ENCODE results near the gene SLC22A14.
A peak's percentile ranks its signal among the peaks of the same experiment; 100 is the strongest.
"Not testable (repeated sequence)": the region's sequence is repeated elsewhere in the genome, so short reads cannot be mapped to it uniquely, and the experiment has no call there.

Gene SLC22A14

GRCh38 chr3:38281895-38282686 lies at the start of gene SLC22A14:
SLC22A14 (plus strand) TSS chr3:38282294; CDS start chr3:38306027, 23,733 bp downstream.
- Mint-ChIP-seq H3K27ac (no peak within 1 kb of the TSS), H3K9me3 (no peaks in the 10 kb centered on the region), H3K4me3 (no peak within 1 kb of the TSS)

GRCh38 chr3:38232701-38233100 lies 49.4 kb upstream of the SLC22A14 start:
- Mint-ChIP-seq H3K27ac (no peak overlapping the region), H3K27me3 (ENCODE audit: low read depth) (no peaks in the 10 kb centered on the region), H3K9me3 (peaks cover 3% of the 10 kb centered on the region), H3K36me3 (ENCODE audit: low read depth) (peaks cover 66% of the 10 kb centered on the region), H3K4me1 (ENCODE audit: low read depth) (peaks cover 3% of the 10 kb centered on the region), H3K4me3 (no peak overlapping the region)
- no peak for DNase-seq (ENCODE audit: low spot score)

More at GRCh38 chr3:38281895-38282686, at the start of gene SLC22A14:
- Mint-ChIP-seq H3K27me3 (ENCODE audit: low read depth) (no peaks in the 10 kb centered on the region), H3K4me1 (ENCODE audit: low read depth) (no peaks in the 10 kb centered on the region), H3K36me3 (ENCODE audit: low read depth) (peaks cover 3% of the 10 kb centered on the region)
- no peak for DNase-seq (ENCODE audit: low spot score)

- Mint-ChIP-seq H3K4me3 (no peak overlapping the region), H3K36me3 (ENCODE audit: low read depth) (peaks cover 80% of the 10 kb centered on the region), H3K9me3 (peaks cover 18% of the 10 kb centered on the region), H3K27ac (no peak overlapping the region), H3K4me1 (ENCODE audit: low read depth) (peaks cover 3% of the 10 kb centered on the region), H3K27me3 (ENCODE audit: low read depth) (no peaks in the 10 kb centered on the region)
- DNase-seq (ENCODE audit: low spot score), result no peak
Observed at GRCh38 chr3:38235466-38235865, 46.6 kb upstream of the SLC22A14 start.

- DNase-seq (ENCODE audit: low spot score), result no peak
- H3K27me3 Mint-ChIP-seq (ENCODE audit: low read depth), result no peaks in the 10 kb centered on the region
- H3K4me3 Mint-ChIP-seq, result no peak overlapping the region
- H3K4me1 Mint-ChIP-seq (ENCODE audit: low read depth), result no peaks in the 10 kb centered on the region
- H3K27ac Mint-ChIP-seq, result no peak overlapping the region
- peaks cover 69% of the 10 kb centered on the region for H3K36me3 Mint-ChIP-seq (ENCODE audit: low read depth)
- peaks cover 18% of the 10 kb centered on the region for H3K9me3 Mint-ChIP-seq
Observed at GRCh38 chr3:38238416-38239008, 43.6 kb upstream of the SLC22A14 start.

GRCh38 chr3:38242812-38243211 lies 39.3 kb upstream of the SLC22A14 start:
- H3K4me1 Mint-ChIP-seq (ENCODE audit: low read depth); DNase-seq (ENCODE audit: low spot score); H3K27ac Mint-ChIP-seq; H3K27me3 Mint-ChIP-seq (ENCODE audit: low read depth); H3K4me3 Mint-ChIP-seq: not testable (repeated sequence)
- H3K9me3 Mint-ChIP-seq, result peaks cover 13% of the 10 kb centered on the region
- H3K36me3 Mint-ChIP-seq (ENCODE audit: low read depth), result peaks cover 56% of the 10 kb centered on the region

- H3K9me3 Mint-ChIP-seq, result no peaks in the 10 kb centered on the region
- H3K4me1 Mint-ChIP-seq (ENCODE audit: low read depth), result peaks cover 7% of the 10 kb centered on the region
- no peak overlapping the region for H3K27ac Mint-ChIP-seq
- H3K4me3 Mint-ChIP-seq, result no peak overlapping the region
- DNase-seq (ENCODE audit: low spot score), result no peak
- H3K27me3 Mint-ChIP-seq (ENCODE audit: low read depth), result no peaks in the 10 kb centered on the region
- H3K36me3 Mint-ChIP-seq (ENCODE audit: low read depth), result peaks cover 37% of the 10 kb centered on the region
Observed at GRCh38 chr3:38245930-38246329, 36.2 kb upstream of the SLC22A14 start.

- H3K9me3 Mint-ChIP-seq, result no peaks in the 10 kb centered on the region
- H3K4me1 Mint-ChIP-seq (ENCODE audit: low read depth), result peaks cover 7% of the 10 kb centered on the region
- DNase-seq (ENCODE audit: low spot score), result no peak
- H3K27ac Mint-ChIP-seq, result no peak overlapping the region
- no peaks in the 10 kb centered on the region for H3K27me3 Mint-ChIP-seq (ENCODE audit: low read depth)
- H3K4me3 Mint-ChIP-seq, result no peak overlapping the region
- H3K36me3 Mint-ChIP-seq (ENCODE audit: low read depth), result peaks cover 48% of the 10 kb centered on the region
Observed at GRCh38 chr3:38247366-38248035, 34.6 kb upstream of the SLC22A14 start.

GRCh38 chr3:38250198-38250597 lies 31.9 kb upstream of the SLC22A14 start:
- no peak for DNase-seq (ENCODE audit: low spot score)
- no peak overlapping the region for H3K4me3 Mint-ChIP-seq
- H3K27me3 Mint-ChIP-seq (ENCODE audit: low read depth), result no peaks in the 10 kb centered on the region
- H3K27ac Mint-ChIP-seq, result no peak overlapping the region
- H3K9me3 Mint-ChIP-seq, result no peaks in the 10 kb centered on the region
- H3K4me1 Mint-ChIP-seq (ENCODE audit: low read depth), result peaks cover 10% of the 10 kb centered on the region
- peaks cover 59% of the 10 kb centered on the region for H3K36me3 Mint-ChIP-seq (ENCODE audit: low read depth)

- no peak for DNase-seq (ENCODE audit: low spot score)
- Mint-ChIP-seq H3K27me3 (ENCODE audit: low read depth) (no peaks in the 10 kb centered on the region), H3K9me3 (no peaks in the 10 kb centered on the region), H3K4me1 (ENCODE audit: low read depth) (peaks cover 12% of the 10 kb centered on the region), H3K4me3 (no peak overlapping the region), H3K27ac (no peak overlapping the region), H3K36me3 (ENCODE audit: low read depth) (peaks cover 61% of the 10 kb centered on the region)
Observed at GRCh38 chr3:38251197-38251596, 30.9 kb upstream of the SLC22A14 start.

- Mint-ChIP-seq H3K4me1 (ENCODE audit: low read depth) (peaks cover 15% of the 10 kb centered on the region), H3K27ac (no peak overlapping the region), H3K36me3 (ENCODE audit: low read depth) (peaks cover 53% of the 10 kb centered on the region), H3K27me3 (ENCODE audit: low read depth) (no peaks in the 10 kb centered on the region), H3K9me3 (no peaks in the 10 kb centered on the region), H3K4me3 (no peak overlapping the region)
- no peak for DNase-seq (ENCODE audit: low spot score)
Observed at GRCh38 chr3:38253704-38254103, 28.4 kb upstream of the SLC22A14 start.

- Mint-ChIP-seq H3K4me3 (no peak overlapping the region), H3K4me1 (ENCODE audit: low read depth) (peaks cover 19% of the 10 kb centered on the region), H3K27me3 (ENCODE audit: low read depth) (no peaks in the 10 kb centered on the region), H3K9me3 (no peaks in the 10 kb centered on the region), H3K36me3 (ENCODE audit: low read depth) (peaks cover 50% of the 10 kb centered on the region), H3K27ac (no peak overlapping the region)
- no peak for DNase-seq (ENCODE audit: low spot score)
Observed at GRCh38 chr3:38254872-38255271, 27.2 kb upstream of the SLC22A14 start.

- Mint-ChIP-seq H3K27ac (no peak overlapping the region), H3K4me3 (no peak overlapping the region), H3K27me3 (ENCODE audit: low read depth) (no peaks in the 10 kb centered on the region), H3K4me1 (ENCODE audit: low read depth) (peaks cover 25% of the 10 kb centered on the region), H3K9me3 (no peaks in the 10 kb centered on the region), H3K36me3 (ENCODE audit: low read depth) (peaks cover 54% of the 10 kb centered on the region)
- DNase-seq (ENCODE audit: low spot score), result no peak
Observed at GRCh38 chr3:38255627-38256026, 26.5 kb upstream of the SLC22A14 start.

GRCh38 chr3:38257583-38257982 lies 24.5 kb upstream of the SLC22A14 start:
- Mint-ChIP-seq H3K9me3 (no peaks in the 10 kb centered on the region), H3K36me3 (ENCODE audit: low read depth) (peaks cover 40% of the 10 kb centered on the region), H3K27me3 (ENCODE audit: low read depth) (no peaks in the 10 kb centered on the region), H3K4me1 (ENCODE audit: low read depth) (peaks cover 25% of the 10 kb centered on the region), H3K27ac (peak overlapping the region; percentile 10), H3K4me3 (no peak overlapping the region)
- DNase-seq (ENCODE audit: low spot score), result no peak

GRCh38 chr3:38260474-38260873 lies 21.6 kb upstream of the SLC22A14 start:
- Mint-ChIP-seq H3K36me3 (ENCODE audit: low read depth) (peaks cover 18% of the 10 kb centered on the region), H3K4me3 (no peak overlapping the region), H3K27ac (no peak overlapping the region), H3K4me1 (ENCODE audit: low read depth) (peaks cover 22% of the 10 kb centered on the region), H3K27me3 (ENCODE audit: low read depth) (no peaks in the 10 kb centered on the region), H3K9me3 (no peaks in the 10 kb centered on the region)
- DNase-seq (ENCODE audit: low spot score), result no peak
